HG02970 (cell line): ENCODE measurements around the gene FRMD1.

Experiments
- ATAC-seq: cut with Tn5 transposase; IDR thresholded peaks from one replicate; pipeline ENCODE4 v1.9.1; 2021; ENCODE audit warnings: mild to moderate bottlenecking, moderate library complexity, moderate number of reproducible peaks; ENCODE audit not compliant: unreplicated experiment, low FRiP score

FRMD1 gene

DNA sequence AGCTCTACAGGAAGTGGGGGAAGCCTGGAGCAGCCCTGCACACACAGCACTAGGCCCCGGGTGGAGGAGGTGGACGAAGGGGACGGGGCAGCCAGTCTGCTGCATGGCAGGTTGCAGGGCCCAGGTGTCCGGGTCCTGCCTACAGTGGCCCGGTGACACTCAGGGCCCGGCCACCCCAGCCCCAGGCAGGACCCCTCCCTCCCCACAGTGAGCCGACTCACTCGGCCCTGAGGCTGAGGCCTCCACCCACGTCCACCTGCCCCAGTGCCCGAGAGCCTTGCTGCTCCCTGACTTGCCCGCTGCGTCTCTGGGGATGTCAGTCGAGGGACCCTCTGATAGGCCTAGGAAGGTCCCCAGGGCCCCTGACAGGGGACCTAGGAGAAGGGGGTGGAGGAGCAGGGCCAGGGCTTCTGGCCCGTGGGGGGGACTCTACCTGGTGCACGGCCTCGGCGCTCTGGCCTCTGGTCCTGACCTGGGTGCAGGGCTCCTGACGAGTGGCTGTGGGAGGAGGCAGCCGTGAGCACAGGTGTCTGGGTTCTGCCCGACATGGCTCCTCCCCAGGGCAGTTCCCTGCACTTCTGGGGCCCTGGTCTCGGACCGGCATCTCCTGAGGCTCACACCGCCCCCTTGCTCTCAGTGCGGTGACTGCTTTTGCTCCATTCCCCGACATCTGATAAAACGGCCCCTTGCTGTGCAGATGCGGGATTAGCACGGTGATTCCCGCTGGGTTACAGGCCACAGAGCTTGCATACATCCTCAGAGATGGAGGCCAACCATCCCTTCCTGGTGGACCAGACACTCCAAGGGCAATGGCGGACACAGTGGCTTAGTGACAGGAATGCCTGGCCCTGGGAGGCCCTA is 20.1 kb downstream of the FRMD1 start:
- ATAC-seq = no peak

DNA sequence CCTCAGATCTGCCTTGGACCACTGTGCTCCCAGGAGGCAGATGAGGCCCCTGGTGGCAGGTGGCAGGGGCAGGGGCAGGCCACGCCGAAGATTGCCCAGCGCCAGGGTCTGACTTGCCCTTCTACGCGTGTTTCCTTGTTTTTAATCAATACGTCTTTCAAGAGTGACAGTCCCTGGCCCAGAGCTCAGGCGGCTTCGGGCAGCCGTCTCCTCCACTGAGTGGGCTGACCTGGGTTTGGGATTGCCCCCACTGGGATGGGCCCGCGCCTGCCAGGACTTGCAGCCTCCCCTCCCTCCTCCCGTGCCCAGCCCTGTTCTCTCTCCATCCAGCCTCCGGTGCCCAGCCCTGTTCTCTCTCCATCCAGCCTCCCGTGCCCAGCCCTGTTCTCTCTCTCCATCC is 21.2 kb downstream of the FRMD1 start:
- ATAC-seq = no peak

GRCh38 chr6:168056892-168057527 is 22.0 kb downstream of the FRMD1 start:
- no peak for ATAC-seq

DNA sequence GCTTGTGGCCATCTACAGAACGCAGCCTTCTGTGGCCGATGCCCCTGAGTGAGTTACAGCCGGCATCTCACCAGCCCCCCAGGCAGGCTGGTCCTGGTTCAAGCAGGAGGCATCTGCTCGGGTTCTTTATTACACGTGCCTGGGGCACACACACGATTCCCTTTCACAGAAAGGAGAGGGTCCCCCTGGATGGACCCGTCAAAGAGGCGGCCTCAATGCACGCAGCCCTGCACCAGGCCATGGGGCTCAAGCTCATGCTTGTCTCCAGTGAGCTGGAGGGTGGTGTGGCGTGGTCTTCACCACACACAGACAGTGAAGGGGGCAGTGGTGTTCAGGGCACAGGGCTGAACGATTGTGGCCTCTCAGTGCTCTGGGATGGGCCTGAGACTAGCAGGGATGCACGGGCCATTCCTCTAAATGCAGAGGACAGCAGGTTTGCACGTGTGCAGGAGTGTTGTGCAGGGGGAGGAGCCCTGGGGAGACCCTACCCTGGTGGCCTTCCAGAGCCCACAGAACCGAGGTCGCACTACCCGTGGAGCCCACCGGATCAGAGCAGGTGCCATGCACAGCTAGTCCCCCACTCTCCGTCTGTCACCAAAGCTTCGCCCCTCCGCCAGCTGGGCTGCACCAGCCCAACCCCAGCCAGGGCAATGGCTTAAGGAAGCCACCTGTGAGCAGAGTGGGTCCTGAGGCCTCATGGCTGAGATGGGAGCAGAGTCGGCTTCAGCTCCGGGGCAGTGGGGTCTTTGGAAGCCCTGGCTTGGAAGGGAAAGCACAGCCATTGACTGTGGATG is 23.1 kb downstream of the FRMD1 start:
- no peak for ATAC-seq

- ATAC-seq = no peak
Measured at GRCh38 chr6:168054765-168055560, 24.0 kb downstream of the FRMD1 start.

- no peak for ATAC-seq
Measured at GRCh38 chr6:168053957-168054471, 25.0 kb downstream of the FRMD1 start.

- no peak for ATAC-seq
Measured at GRCh38 chr6:168053086-168053956, 25.7 kb downstream of the FRMD1 start.

DNA sequence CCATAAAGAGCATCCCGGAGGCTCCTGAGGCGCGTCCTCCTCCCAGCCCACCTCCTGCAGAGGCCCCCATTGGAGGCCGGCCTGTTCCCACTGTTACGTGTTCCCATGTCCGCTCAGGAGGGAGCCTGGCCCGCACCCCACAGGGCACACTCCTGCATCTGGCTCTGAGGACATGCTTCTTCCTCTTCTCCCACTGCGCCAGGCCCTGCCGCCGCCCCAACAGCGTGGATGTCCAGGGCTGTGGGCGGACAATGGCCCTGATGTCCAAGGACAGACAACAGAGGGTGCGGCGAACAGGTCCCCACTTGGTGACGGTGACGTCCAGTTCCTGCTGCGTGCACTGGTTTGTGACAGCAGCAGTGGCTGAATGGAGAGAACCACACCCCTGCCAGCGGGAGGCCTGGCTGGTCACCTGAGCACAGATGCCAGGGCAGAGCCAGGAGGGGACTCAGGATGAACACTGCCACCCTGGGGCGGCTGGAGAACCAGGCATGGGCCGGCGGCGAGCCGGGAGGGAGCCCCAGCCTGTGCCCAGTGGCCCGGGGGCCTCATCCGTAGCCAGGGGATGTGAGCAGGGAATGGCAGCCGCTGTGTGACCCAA is 26.6 kb downstream of the FRMD1 start:
- no peak for ATAC-seq

- ATAC-seq = no peak
Measured at GRCh38 chr6:168051648-168052047, 27.4 kb downstream of the FRMD1 start.

- ATAC-seq = no peak
Measured at GRCh38 chr6:168050881-168051586, 28.0 kb downstream of the FRMD1 start.

DNA sequence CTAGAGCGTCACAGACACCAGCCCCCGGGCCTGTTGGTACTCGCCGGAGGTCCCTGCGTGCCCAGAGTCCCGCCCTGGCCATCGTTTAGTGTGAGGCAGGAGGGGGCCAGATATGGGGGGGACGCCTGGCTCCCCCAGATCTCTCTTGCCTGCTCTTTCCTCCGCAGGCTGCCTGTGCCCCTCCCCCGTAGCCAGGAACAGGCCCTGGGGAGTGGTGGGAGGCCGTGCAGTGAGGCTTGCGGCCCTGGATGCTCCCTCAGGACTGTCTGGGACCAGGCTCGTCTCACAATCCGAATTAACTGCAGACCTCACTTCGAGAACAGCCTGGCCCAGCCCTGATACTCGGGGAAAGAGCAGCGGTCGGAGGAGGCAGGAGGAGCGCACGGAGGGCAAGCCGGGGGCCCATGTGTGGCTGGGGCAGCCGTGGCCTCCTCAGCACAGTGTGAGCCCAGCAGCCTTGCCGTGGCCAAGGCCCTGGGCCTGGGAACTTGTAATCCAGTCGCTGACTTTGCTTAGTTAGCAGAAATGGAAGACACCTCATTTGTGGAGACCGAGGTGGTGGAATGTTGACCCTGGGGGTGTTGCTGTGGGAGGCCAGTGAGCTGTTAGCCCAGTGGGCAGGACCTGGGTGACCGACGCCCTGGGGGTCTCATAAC is 28.7 kb downstream of the FRMD1 start:
- no peak for ATAC-seq

GRCh38 chr6:168049706-168050224 is 29.2 kb downstream of the FRMD1 start:
- no peak for ATAC-seq

- no peak for ATAC-seq
Measured at GRCh38 chr6:168049277-168049676, 29.7 kb downstream of the FRMD1 start.

DNA sequence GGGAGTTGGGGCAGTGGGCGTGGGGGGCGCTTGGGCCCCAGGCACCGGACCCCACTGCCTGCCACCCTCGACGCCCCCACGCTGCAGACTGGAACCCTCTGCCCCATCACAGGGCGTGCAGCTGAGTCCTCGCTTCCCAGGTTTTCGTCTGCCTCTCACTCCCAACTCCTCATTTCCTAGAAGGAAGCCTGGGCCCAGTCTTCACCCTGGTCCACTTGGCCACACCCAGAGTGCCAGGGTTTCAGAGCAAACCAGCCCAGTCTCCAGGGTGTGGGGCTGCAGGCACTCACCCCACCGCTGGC is 30.3 kb downstream of the FRMD1 start:
- no peak for ATAC-seq

- ATAC-seq = no peak
Measured at GRCh38 chr6:168047841-168048723, 30.9 kb downstream of the FRMD1 start.

- no peak for ATAC-seq
Measured at GRCh38 chr6:168046696-168047095, 32.3 kb downstream of the FRMD1 start.
